Heart right ventricle (tissue), 16 donors: ENCODE results near the gene RAB11A. TPM values are rescaled to one million over a fixed set of nuclear protein-coding genes. Genes with fewer than 3 reads are reported as not detected.

Source experiments
- ATAC-seq, 8 donors: fragments of 200-7000 bp; cut with Tn5 transposase; one replicate each; pipeline ENCODE4 v1.9.1; 2020; ENCODE audit warnings: mild to moderate bottlenecking in 8 of 8, moderate library complexity in 8 of 8, moderate number of reproducible peaks in 1 of 8
- DNase-seq, 2 donors: peaks; one replicate each; pipeline ENCODE4 v3.0.0-alpha.2; 2020
- H3K27ac ChIP-seq, 10 donors: fragments of 200-600 bp; sonication (generic) in 2 of 10; one replicate each; pipeline versions ENCODE4 v1.5.0 to v1.8.0; 2020 to 2022; ENCODE audit warnings: mild to moderate bottlenecking in 3 of 10
- H3K27me3 ChIP-seq, 7 donors: fragments of 200-600 bp; one replicate each; pipeline ENCODE4 v1.8.0; 2021 to 2022; ENCODE audit warnings: mild to moderate bottlenecking in 2 of 7
- H3K36me3 ChIP-seq, 9 donors: fragments of 200-600 bp; sonication (generic) in 1 of 9; one replicate each; pipeline versions ENCODE4 v1.5.0 to v1.8.0; 2020 to 2022; ENCODE audit warnings: mild to moderate bottlenecking in 2 of 9
- H3K4me1 ChIP-seq, 9 donors: fragments of 200-600 bp; sonication (generic) in 1 of 9; one replicate each; pipeline versions ENCODE4 v1.5.0 to v1.8.0; 2020 to 2022; ENCODE audit warnings: mild to moderate bottlenecking in 4 of 9
- H3K4me3 ChIP-seq, 10 donors: fragments of 200-600 bp; sonication (generic) in 2 of 10; one replicate each; pipeline versions ENCODE4 v1.5.0 to v1.8.0; 2020 to 2022; ENCODE audit warnings: mild to moderate bottlenecking in 7 of 10, moderate library complexity in 2 of 10
- H3K9me3 ChIP-seq, 11 donors: fragments of 200-600 bp in 10 of 11; sonication (generic) in 2 of 11; one replicate each; pipeline versions ENCODE4 v1.5.0 to v1.8.0; 2013 to 2022; ENCODE audit warnings: mild to moderate bottlenecking in 2 of 11, control low read depth in 1 of 11, moderate library complexity in 1 of 11
- CTCF ChIP-seq, 9 donors: fragments of 200-600 bp; sonication (generic) in 2 of 9; IDR thresholded peaks; one replicate each; pipeline versions ENCODE4 v1.5.0 to v1.8.0; 2021 to 2022; ENCODE audit warnings: antibody characterized with exemption in 9 of 9, mild to moderate bottlenecking in 5 of 9, moderate library complexity in 1 of 9
- WGBS, 2 donors: extraction: QIAGEN DNeasy Blood & Tissue Kit; methylation state at CpG; one replicate each; pipeline ENCODE4 v1.1.7; 2013; ENCODE audit warnings: inconsistent platforms in 1 of 2; 5-methylcytosine and 5-hydroxymethylcytosine counted together
- intact Hi-C, 10 donors: fragments of 100-400 bp; cut with DNase I; formaldehyde crosslinking; loops; one replicate each; pipeline versions ENCODE4 v1.11.1 to v1.14.2; 2022
- polyA plus RNA-seq, 2 donors: library from polyadenylated mRNA; stranded (reverse); fragments of 200-250 nt; gene quantifications; one replicate each; pipeline ENCODE4 v1.2.3, GENCODE V29; 2013
- total RNA-seq, 10 donors: library from RNA; stranded (reverse); fragmentation: NEBNext Ultra II Directional in 3 of 10; extraction: Animal tissue kit (Norgen Biotek cat#: 25700) in 3 of 10; gene quantifications; one replicate each; pipeline versions ENCODE4 v1.2.1 to v1.2.4, GENCODE V29; 2021 to 2023
- donor health status: Arrhythmogenic right ventricular cardiomyopathy.
- donor health status: ischemic (EF 13 %, LVEDD 7.1; RV severe dilation, severe dysfunction).
- donor health status: healthy with polysubstance abuse.
- donor health status: DM: no; HTN: yes; CAD: no.
- donor health status: DM: no; HTN: no; CAD: no.
- donor health status: ischemic (EF 25% LVEDD 6.9; RV normal size, moderate dysfunction).
- donor health status: ischemic (EF 25% LVEDD 5.7; RV mildly dilated, moderate dysfunction).
- donor health status: healthy.
- donor health status: DM: yes; HTN: yes; CAD: no.
- donor health status: Ischemic cardiomyopathy.
- donor health status: ischemic (EF 35%, LVEDD 5.7; RV mildly dilated, moderate dysfunction).
- donor health status: nonischemic (EF 11% LVEDD 7.7; RV severe dilation, severe dysfunction).
- donor health status: DM: yes; HTN: yes; CAD: no.
- donor health status: PGD.
- donor health status: ischemic (EF 29% LVEDD 5.4; RV normal size, mild dysfunction).
- donor health status: nonischemic (EF 23%, LVEDD 6.1; RV moderate dilation, normal function).

RAB11A gene
- total and polyA plus RNA-seq, 12 donors, result 28.5 to 211 (median 150) TPM

- TF ChIP-seq CTCF (IDR thresholded peaks at IDR 0.05), result no peak
- no peak overlapping the region for H3K27ac ChIP-seq
- no peak overlapping the region for H3K4me3 ChIP-seq
- whole genome bisulfite sequencing, 2 donors, result 84 to 94% methylated on average over 7 of the region's 7 CpGs
- H3K4me1 ChIP-seq, result peaks cover 0 to 15% (median 0%) of the 10 kb centered on the region in 9 donors
- peak in 1 of 8 donors; percentile 11 for ATAC-seq
- H3K36me3 ChIP-seq, result peaks cover 0 to 9% (median 0%) of the 10 kb centered on the region in 9 donors
- no peaks in the 10 kb centered on the region for H3K27me3 ChIP-seq
- DNase-seq, result no peak
- intact Hi-C loops, result loop anchor here in 2 of 10 donors (10.0 kb wide), 2 partner anchors 262 to 362 kb away; no protein-coding TSS in a partner anchor
- no peaks in the 10 kb centered on the region for H3K9me3 ChIP-seq
Observed at GRCh38 chr15:65922621-65923020, 53.3 kb downstream of the RAB11A start.

GRCh38 chr15:65923264-65923663 lies 54.0 kb downstream of the RAB11A start:
- TF ChIP-seq CTCF (IDR thresholded peaks at IDR 0.05), result no peak
- H3K4me1 ChIP-seq, result peaks cover 0 to 15% (median 0%) of the 10 kb centered on the region in 9 donors
- intact Hi-C loops, result loop anchor here in 2 of 10 donors (10.0 kb wide), 2 partner anchors 262 to 362 kb away; no protein-coding TSS in a partner anchor
- H3K36me3 ChIP-seq, result peaks cover 0 to 9% (median 0%) of the 10 kb centered on the region in 9 donors
- H3K27me3 ChIP-seq, result no peaks in the 10 kb centered on the region
- H3K9me3 ChIP-seq, result no peaks in the 10 kb centered on the region
- no peak for DNase-seq
- H3K4me3 ChIP-seq, result no peak overlapping the region
- H3K27ac ChIP-seq, result no peak overlapping the region
- WGBS, 2 donors, result 85 to 86% methylated on average over 5 of the region's 5 CpGs
- no peak for ATAC-seq

- WGBS, 2 donors, result 78 to 82% methylated on average over 3 of the region's 3 CpGs
- TF ChIP-seq CTCF (IDR thresholded peaks at IDR 0.05), result no peak
- peaks cover 0 to 6% (median 0%) of the 10 kb centered on the region in 9 donors for H3K36me3 ChIP-seq
- H3K27me3 ChIP-seq, result no peaks in the 10 kb centered on the region
- peaks cover 0 to 15% (median 0%) of the 10 kb centered on the region in 9 donors for H3K4me1 ChIP-seq
- no peaks in the 10 kb centered on the region for H3K9me3 ChIP-seq
- no peak overlapping the region for H3K4me3 ChIP-seq
- intact Hi-C loops, result loop anchor here in 2 of 10 donors (10.0 kb wide), 2 partner anchors 261 to 361 kb away; no protein-coding TSS in a partner anchor
- DNase-seq (no peak), ATAC-seq (no peak)
- no peak overlapping the region for H3K27ac ChIP-seq
Observed at GRCh38 chr15:65924004-65924403, 54.7 kb downstream of the RAB11A start.

GRCh38 chr15:65925338-65925737 lies 56.0 kb downstream of the RAB11A start:
- DNase-seq (no peak), ATAC-seq (no peak)
- H3K27ac ChIP-seq, result no peak overlapping the region
- no peaks in the 10 kb centered on the region for H3K9me3 ChIP-seq
- no peaks in the 10 kb centered on the region for H3K27me3 ChIP-seq
- intact Hi-C loops, result loop anchor here in 2 of 10 donors (10.0 kb wide), 2 partner anchors 259 to 359 kb away; no protein-coding TSS in a partner anchor
- H3K36me3 ChIP-seq, result no peaks in the 10 kb centered on the region
- WGBS, 2 donors, result 89 to 94% methylated on average over 1 of the region's 1 CpG
- TF ChIP-seq CTCF (IDR thresholded peaks at IDR 0.05), result no peak
- no peak overlapping the region for H3K4me3 ChIP-seq
- peaks cover 0 to 8% (median 0%) of the 10 kb centered on the region in 9 donors for H3K4me1 ChIP-seq
